PC-3 (cell line): ENCODE results near the gene SGMS1. TPM values are rescaled to one million over a fixed set of nuclear protein-coding genes. Genes with fewer than 3 reads are reported as not detected.
"Not testable (repeated sequence)": the region's sequence is repeated elsewhere in the genome, so short reads cannot be mapped to it uniquely, and the experiment has no call there.

Source experiments
- ATAC-seq: fragments of 200-7000 bp; cut with Tn5 transposase; 2 replicates; pipeline ENCODE4 v1.9.1; 2020; ENCODE audit warnings: mild to moderate bottlenecking, moderate library complexity
- BruUV-seq: library from RNA; stranded (reverse); fragments of 400-500 nt; replicated peaks from 2 replicates; lab custom pipeline; 2021; lab: Mats Ljungman, UMichigan
- CTCF ChIA-PET: fragments of 300-600 bp; sonication (Branson Sonifier 250); formaldehyde crosslinking; loops from one replicate; lab custom pipeline; 2022; ENCODE audit warnings: antibody characterized with exemption; lab: Charles Lee
- POLR2A ChIA-PET: fragments of 300-600 bp; sonication (Branson Sonifier 250); formaldehyde crosslinking; loops from one replicate; lab custom pipeline; 2022; ENCODE audit warnings: antibody characterized with exemption; ENCODE audit not compliant: unreplicated experiment; lab: Charles Lee
- DNase-seq: peaks from one replicate; pipeline ENCODE4 v3.0.0-alpha.2; 2015
- H2AFZ ChIP-seq: fragments of 300-600 bp; sonication (generic); 2 replicates; pipeline ENCODE4 v1.6.0; 2016; ENCODE audit warnings: antibody characterized with exemption, low read length
- H3F3A ChIP-seq: fragments of 300-600 bp; sonication (generic); one replicate; pipeline ENCODE4 v1.6.0; 2017; ENCODE audit warnings: antibody characterized with exemption, low read length, control low read depth, mild to moderate bottlenecking; ENCODE audit not compliant: unreplicated experiment
- H3K27ac ChIP-seq: fragments of 300-600 bp; sonication (generic); 2 replicates; pipeline ENCODE4 v1.5.1; 2016; ENCODE audit warnings: mild to moderate bottlenecking, low read length
- H3K27me3 ChIP-seq: fragments of 300-600 bp; sonication (generic); 2 replicates; pipeline ENCODE4 v1.6.1; 2016; ENCODE audit warnings: low read length, mixed read lengths
- H3K36me3 ChIP-seq: fragments of 300-600 bp; sonication (generic); 2 replicates; pipeline ENCODE4 v1.6.1; 2016; ENCODE audit warnings: low read depth, mixed run types, low read length, mixed read lengths
- H3K4me1 ChIP-seq: fragments of 300-600 bp; sonication (generic); 2 replicates; pipeline ENCODE4 v1.5.1; 2016; ENCODE audit warnings: low read length; ENCODE audit not compliant: insufficient read depth
- H3K4me2 ChIP-seq: fragments of 300-600 bp; sonication (generic); 2 replicates; pipeline ENCODE4 v1.6.0; 2016; ENCODE audit warnings: low read length
- H3K4me3 ChIP-seq: fragments of 300-600 bp; sonication (generic); 2 replicates; pipeline ENCODE4 v1.5.1; 2016; ENCODE audit warnings: mild to moderate bottlenecking, low read length, mixed read lengths
- H3K79me2 ChIP-seq: fragments of 300-600 bp; sonication (generic); 2 replicates; pipeline ENCODE4 v1.6.1; 2017; ENCODE audit warnings: low read length, mixed read lengths
- H3K9ac ChIP-seq: fragments of 300-600 bp; sonication (generic); 2 replicates; pipeline ENCODE4 v1.6.0; 2016; ENCODE audit warnings: mild to moderate bottlenecking, low read length
- H3K9me2 ChIP-seq: fragments of 300-600 bp; sonication (generic); replicated peaks from 2 replicates; pipeline ENCODE4 v1.6.1; 2016; ENCODE audit warnings: mixed run types, low read length, mixed read lengths
- H3K9me3 ChIP-seq: fragments of 300-600 bp; sonication (generic); 2 replicates; pipeline ENCODE4 v1.6.1; 2016; ENCODE audit warnings: low read length, mixed read lengths
- H4K20me1 ChIP-seq: fragments of 300-600 bp; sonication (generic); 2 replicates; pipeline ENCODE4 v1.6.1; 2016; ENCODE audit warnings: low read length, mixed read lengths
- CTCF ChIP-seq: fragments of 300-600 bp; sonication (generic); conservative IDR thresholded peaks from 2 replicates; pipeline ENCODE4 v1.5.1; 2017; ENCODE audit warnings: antibody characterized with exemption, low read depth, mild to moderate bottlenecking, low read length
- EZH2 ChIP-seq: fragments of 300-600 bp; sonication (generic); IDR thresholded peaks from one replicate; pipeline ENCODE4 v1.6.1; 2017; ENCODE audit warnings: antibody characterized with exemption, mild to moderate bottlenecking, low read length; ENCODE audit not compliant: unreplicated experiment
- EZH2phosphoT487 ChIP-seq: fragments of 300-600 bp; sonication (generic); IDR thresholded peaks from 2 replicates; pipeline ENCODE4 v1.6.1; 2018; ENCODE audit warnings: mild to moderate bottlenecking, antibody characterized with exemption, low read length, borderline replicate concordance
- intact Hi-C: fragments of 100-400 bp; cut with micrococcal nuclease; formaldehyde crosslinking; loops from 2 replicates; pipeline ENCODE4 v1.9.0; 2023
- total RNA-seq: library from RNA; depleted of rRNA; stranded (reverse); fragments of >200 nt; gene quantifications from 2 replicates; pipeline ENCODE4 v1.2.3, GENCODE V29; 2014

Gene SGMS1
- total RNA-seq, 1 experiment from 2014 or later = 61.4 TPM

- BruUV-seq = no TSS peak
- CTCF ChIA-PET = interaction anchor here (0.6 kb wide), 1 partner anchor 165 kb away, joined by 3 read pairs; no protein-coding TSS in a partner anchor
- H3K4me2 ChIP-seq = no peak overlapping the region
Measured at GRCh38 chr10:50552308-50552707, 71.4 kb downstream of the SGMS1 start.

GRCh38 chr10:50551894-50552293 is 71.9 kb downstream of the SGMS1 start:
- H3K36me3 ChIP-seq = no peaks in the 10 kb centered on the region
- ATAC-seq = no peak
- ChIA-PET CTCF (no interaction called here), POLR2A (no interaction called here)
- no peak overlapping the region for H3K27ac ChIP-seq
- no TSS peak for BruUV-seq
- H3K9me3 ChIP-seq = no peaks in the 10 kb centered on the region
- H4K20me1 ChIP-seq = no peaks in the 10 kb centered on the region
- no peaks in the 10 kb centered on the region for H3K27me3 ChIP-seq
- no peak overlapping the region for H2AFZ ChIP-seq
- H3K9ac ChIP-seq = no peak overlapping the region
- intact Hi-C loops = loop anchor here (2.0 to 10.0 kb wide), 2 partner anchors 101 to 187 kb away; no protein-coding TSS in a partner anchor
- no peak overlapping the region for H3K4me2 ChIP-seq
- H3K4me3 ChIP-seq = no peak overlapping the region
- TF ChIP-seq CTCF (no peak), EZH2phosphoT487 (no peak)
- no peaks in the 10 kb centered on the region for H3K4me1 ChIP-seq
- H3K9me2 ChIP-seq = no peaks in the 10 kb centered on the region
- no peaks in the 10 kb centered on the region for H3F3A ChIP-seq
- peaks cover 9% of the 10 kb centered on the region for H3K79me2 ChIP-seq
- no peak for DNase-seq

More at GRCh38 chr10:50552308-50552707, 71.4 kb downstream of the SGMS1 start:
- Histone ChIP-seq H3K27me3 (no peaks in the 10 kb centered on the region), H3K27ac (no peak overlapping the region), H3K9me3 (no peaks in the 10 kb centered on the region), H3F3A (no peaks in the 10 kb centered on the region), H3K79me2 (peaks cover 6% of the 10 kb centered on the region), H4K20me1 (no peaks in the 10 kb centered on the region), H3K4me1 (no peaks in the 10 kb centered on the region), H2AFZ (no peak overlapping the region), H3K36me3 (no peaks in the 10 kb centered on the region), H3K4me3 (no peak overlapping the region), H3K9ac (no peak overlapping the region), H3K9me2 (no peaks in the 10 kb centered on the region)
- POLR2A ChIA-PET = no interaction called here
- no peak for TF ChIP-seq EZH2phosphoT487
- TF ChIP-seq CTCF = no peak
- no peak for TF ChIP-seq EZH2
- intact Hi-C loops = loop anchor here (2.0 to 10.0 kb wide), 2 partner anchors 100 to 188 kb away; no protein-coding TSS in a partner anchor
- DNase-seq (no peak), ATAC-seq (no peak)

- Histone ChIP-seq H3K27ac (no peak overlapping the region), H3K36me3 (no peaks in the 10 kb centered on the region), H3K27me3 (no peaks in the 10 kb centered on the region), H3K4me2 (no peak overlapping the region), H3K4me1 (no peaks in the 10 kb centered on the region), H2AFZ (no peak overlapping the region), H3K9me3 (no peaks in the 10 kb centered on the region), H4K20me1 (no peaks in the 10 kb centered on the region), H3F3A (no peaks in the 10 kb centered on the region), H3K79me2 (peaks cover 9% of the 10 kb centered on the region), H3K9me2 (no peaks in the 10 kb centered on the region), H3K4me3 (no peak overlapping the region), H3K9ac (no peak overlapping the region)
- ChIA-PET POLR2A (no interaction called here), CTCF (no interaction called here)
- ATAC-seq (no peak), DNase-seq (no peak)
- no peak for TF ChIP-seq CTCF
- TF ChIP-seq EZH2phosphoT487 = no peak
- TF ChIP-seq EZH2 = no peak
- no TSS peak for BruUV-seq
- intact Hi-C loops = loop anchor here (10.0 kb wide), 1 partner anchor 186 kb away; no protein-coding TSS in a partner anchor
Measured at GRCh38 chr10:50550291-50550839, 73.4 kb downstream of the SGMS1 start.

- CTCF ChIA-PET, H3K9me3 ChIP-seq, H2AFZ ChIP-seq, ATAC-seq, H3F3A ChIP-seq, POLR2A ChIA-PET, H3K9me2 ChIP-seq, intact Hi-C loops, H3K79me2 ChIP-seq, H3K27me3 ChIP-seq, H3K4me1 ChIP-seq, H3K36me3 ChIP-seq, H3K27ac ChIP-seq, BruUV-seq, H3K4me2 ChIP-seq, H4K20me1 ChIP-seq, H3K9ac ChIP-seq, DNase-seq, H3K4me3 ChIP-seq: not testable (repeated sequence)
Measured at GRCh38 chr10:50549186-50549585, 74.6 kb downstream of the SGMS1 start.
